Stimulated activated effector memory CD8-positive, alpha-beta T cell treated with anti-CD3 and anti-CD28 coated beads, Interleukin-12 subunit alpha, Interleukin-12 subunit beta, amount 100 ng/mL, for 72 hours (primary cell): Measurements from ENCODE around the gene TPD52L2.
"Not testable (repeated sequence)": the region's sequence is repeated elsewhere in the genome, so short reads cannot be mapped to it uniquely, and the experiment has no call there.

Experiments
- ATAC-seq: fragments of 150-1000 bp; cut with Tn5 transposase; 2 replicates; pipeline ENCODE4 v1.10.0; 2021
- DNase-seq, 2 donors: peaks; one replicate each; pipeline ENCODE4 v3.0.0; 2021 to 2022; ENCODE audit warnings: low spot score in 2 of 2
- H3K27ac Mint-ChIP-seq: one replicate; pipeline ENCODE4 v1.8.0; 2022; ENCODE audit warnings: mild to moderate bottlenecking, mixed read lengths
- H3K36me3 Mint-ChIP-seq: one replicate; pipeline ENCODE4 v1.8.0; 2022; ENCODE audit warnings: mild to moderate bottlenecking, mixed read lengths
- H3K4me1 Mint-ChIP-seq: one replicate; pipeline ENCODE4 v1.8.0; 2022; ENCODE audit warnings: mixed read lengths
- H3K4me3 Mint-ChIP-seq: one replicate; pipeline ENCODE4 v1.8.0; 2022; ENCODE audit warnings: mild to moderate bottlenecking, mixed read lengths
- H3K9me3 Mint-ChIP-seq: one replicate; pipeline ENCODE4 v1.8.0; 2022; ENCODE audit warnings: mixed read lengths

Gene TPD52L2

DNA sequence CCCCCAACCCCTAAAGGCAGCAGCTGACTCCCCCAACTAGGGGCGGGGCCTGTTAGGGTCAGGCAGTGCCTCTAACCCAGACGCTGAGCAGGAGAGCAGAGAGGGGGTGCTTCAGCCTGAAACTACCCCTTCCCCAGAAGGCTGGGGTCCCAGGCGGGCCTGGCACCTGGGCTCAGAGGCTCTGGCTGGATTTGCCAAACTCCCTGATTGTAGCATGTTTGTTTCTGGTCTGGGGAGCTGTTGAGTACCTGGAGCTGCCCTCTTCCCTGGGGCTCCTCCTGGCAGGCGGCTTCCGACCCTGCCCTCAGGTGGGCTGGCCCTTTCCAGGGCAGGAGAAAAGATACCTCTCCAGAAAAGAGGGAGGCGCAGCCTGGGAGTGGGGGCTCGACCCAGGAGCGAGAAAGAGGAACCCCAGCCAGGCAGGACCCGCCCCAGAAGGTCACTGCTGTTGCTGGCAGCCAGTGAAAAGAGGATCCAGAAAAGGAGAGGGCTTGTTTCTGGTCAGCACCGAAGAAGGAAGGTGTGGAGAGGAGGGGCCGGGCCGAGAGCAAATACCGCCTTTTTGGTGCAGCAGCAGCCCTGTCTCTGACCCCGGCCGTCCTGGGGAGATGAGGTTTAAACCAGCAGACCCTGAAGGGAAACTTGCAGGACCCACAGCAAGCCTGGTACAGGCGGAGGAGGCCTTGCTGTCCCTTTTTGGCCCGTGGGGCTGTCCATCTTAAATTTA, 4.6 kb upstream of the TPD52L2 start:
- H3K36me3 Mint-ChIP-seq: peaks cover 47% of the 10 kb centered on the region
- no peak overlapping the region for H3K27ac Mint-ChIP-seq
- ATAC-seq (no peak), DNase-seq (no peak)
- peaks cover 42% of the 10 kb centered on the region for H3K4me1 Mint-ChIP-seq
- H3K9me3 Mint-ChIP-seq: no peaks in the 10 kb centered on the region
- no peak overlapping the region for H3K4me3 Mint-ChIP-seq

DNA sequence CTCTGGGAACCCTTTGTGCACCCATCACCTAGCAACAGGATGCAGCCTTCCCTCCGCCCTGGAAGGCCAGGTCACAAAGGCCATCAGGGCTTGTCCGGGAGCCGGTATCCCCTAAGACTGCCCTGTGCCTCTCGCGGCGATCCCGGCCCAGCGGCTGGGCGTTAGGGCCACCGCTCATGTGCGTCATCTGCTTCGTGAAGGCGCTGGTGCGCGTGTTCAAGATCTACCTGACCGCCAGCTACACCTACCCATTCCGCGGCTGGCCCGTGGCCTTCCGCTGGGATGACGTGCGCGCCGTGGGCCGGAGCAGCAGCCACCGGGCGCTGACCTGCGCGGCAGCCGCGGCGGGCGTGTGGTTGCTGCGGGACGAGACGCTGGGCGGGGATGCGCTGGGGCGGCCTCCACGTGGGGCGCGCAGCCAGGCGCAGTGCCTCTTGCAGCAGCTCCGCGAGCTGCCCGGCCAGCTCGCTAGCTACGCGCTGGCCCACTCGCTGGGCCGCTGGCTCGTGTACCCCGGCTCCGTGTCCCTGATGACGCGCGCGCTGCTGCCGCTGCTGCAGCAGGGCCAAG, 3.6 kb upstream of the TPD52L2 start, which contains the start of gene ABHD16B:
Gene ABHD16B (plus strand): TSS at position 134 of the 570 bp plus-strand sequence. CDS start 43 bp downstream, at position 177.
- Mint-ChIP-seq H3K36me3 (peaks cover 45% of the 10 kb centered on the region), H3K27ac (no peak within 1 kb of the TSS), H3K4me3 (no peak within 1 kb of the TSS), H3K4me1 (peaks cover 50% of the 10 kb centered on the region), H3K9me3 (no peaks in the 10 kb centered on the region)
- DNase-seq (no peak), ATAC-seq (no peak)

DNA sequence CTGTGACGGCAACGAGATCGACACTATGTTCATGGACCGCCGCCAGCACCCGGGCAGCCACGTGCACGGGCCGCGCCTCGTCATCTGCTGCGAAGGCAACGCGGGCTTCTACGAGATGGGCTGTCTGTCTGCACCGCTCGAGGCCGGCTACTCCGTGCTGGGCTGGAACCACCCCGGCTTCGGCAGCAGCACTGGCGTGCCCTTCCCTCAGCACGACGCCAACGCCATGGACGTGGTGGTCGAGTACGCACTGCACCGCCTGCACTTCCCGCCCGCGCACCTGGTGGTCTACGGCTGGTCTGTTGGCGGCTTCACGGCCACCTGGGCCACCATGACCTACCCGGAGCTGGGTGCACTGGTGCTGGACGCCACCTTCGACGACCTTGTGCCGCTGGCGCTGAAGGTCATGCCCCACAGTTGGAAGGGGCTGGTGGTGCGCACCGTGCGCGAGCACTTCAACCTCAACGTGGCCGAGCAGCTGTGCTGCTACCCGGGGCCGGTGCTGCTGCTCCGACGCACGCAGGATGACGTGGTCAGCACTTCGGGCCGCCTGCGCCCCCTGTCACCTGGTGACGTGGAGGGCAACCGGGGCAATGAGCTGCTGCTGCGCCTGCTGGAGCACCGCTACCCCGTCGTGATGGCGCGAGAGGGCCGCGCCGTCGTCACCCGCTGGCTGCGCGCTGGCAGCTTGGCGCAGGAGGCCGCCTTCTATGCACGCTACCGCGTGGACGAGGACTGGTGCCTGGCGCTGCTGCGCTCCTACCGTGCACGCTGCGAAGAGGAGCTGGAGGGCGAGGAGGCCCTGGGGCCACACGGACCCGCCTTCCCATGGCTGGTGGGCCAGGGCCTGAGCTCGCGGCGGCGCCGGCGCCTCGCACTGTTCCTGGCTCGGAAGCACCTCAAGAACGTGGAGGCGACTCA, 2.8 kb upstream of the TPD52L2 start:
- DNase-seq (no peak), ATAC-seq (no peak)
- H3K9me3 Mint-ChIP-seq: no peaks in the 10 kb centered on the region
- peaks cover 50% of the 10 kb centered on the region for H3K4me1 Mint-ChIP-seq
- H3K27ac Mint-ChIP-seq: no peak overlapping the region
- H3K36me3 Mint-ChIP-seq: peaks cover 39% of the 10 kb centered on the region
- no peak overlapping the region for H3K4me3 Mint-ChIP-seq

DNA sequence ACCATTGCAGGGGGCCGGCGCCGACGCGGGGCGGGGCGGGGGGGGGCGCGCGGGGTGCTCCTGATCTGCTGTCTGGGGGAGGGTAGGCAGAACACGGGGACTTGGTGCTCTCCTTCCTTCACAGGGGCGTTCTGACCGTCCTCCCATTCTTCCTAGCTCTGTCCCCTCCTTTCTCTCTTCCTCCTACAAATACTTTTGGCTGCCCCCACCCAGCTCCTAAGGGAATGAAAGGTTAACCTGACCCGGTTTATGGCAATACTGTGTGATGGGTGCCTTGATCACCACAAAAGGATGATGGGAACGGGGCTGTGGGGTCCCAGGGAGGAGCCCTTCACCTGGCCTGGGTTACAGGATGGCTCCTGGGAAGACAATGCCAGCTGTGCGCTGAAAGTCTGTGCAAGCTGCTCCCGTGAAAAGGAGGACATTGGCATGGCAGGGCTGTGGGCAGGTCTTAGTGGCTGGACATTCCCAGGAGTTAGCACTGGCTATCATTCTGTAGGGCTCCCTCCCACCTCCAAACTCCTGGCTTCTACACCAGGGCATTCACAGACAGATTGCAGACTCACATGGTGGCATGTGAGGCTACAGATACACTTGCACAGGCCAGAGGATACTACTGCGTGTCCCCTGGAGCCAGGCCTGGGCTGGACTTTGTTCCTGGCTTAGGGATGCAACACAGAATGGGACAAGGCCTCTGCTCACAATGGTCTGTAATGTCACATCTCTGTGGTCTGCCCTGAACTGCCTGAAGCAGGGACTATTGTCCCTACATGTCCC, 1.9 kb upstream of the TPD52L2 start:
- Mint-ChIP-seq H3K36me3 (peaks cover 48% of the 10 kb centered on the region), H3K9me3 (no peaks in the 10 kb centered on the region)
- ATAC-seq: no peak

DNA sequence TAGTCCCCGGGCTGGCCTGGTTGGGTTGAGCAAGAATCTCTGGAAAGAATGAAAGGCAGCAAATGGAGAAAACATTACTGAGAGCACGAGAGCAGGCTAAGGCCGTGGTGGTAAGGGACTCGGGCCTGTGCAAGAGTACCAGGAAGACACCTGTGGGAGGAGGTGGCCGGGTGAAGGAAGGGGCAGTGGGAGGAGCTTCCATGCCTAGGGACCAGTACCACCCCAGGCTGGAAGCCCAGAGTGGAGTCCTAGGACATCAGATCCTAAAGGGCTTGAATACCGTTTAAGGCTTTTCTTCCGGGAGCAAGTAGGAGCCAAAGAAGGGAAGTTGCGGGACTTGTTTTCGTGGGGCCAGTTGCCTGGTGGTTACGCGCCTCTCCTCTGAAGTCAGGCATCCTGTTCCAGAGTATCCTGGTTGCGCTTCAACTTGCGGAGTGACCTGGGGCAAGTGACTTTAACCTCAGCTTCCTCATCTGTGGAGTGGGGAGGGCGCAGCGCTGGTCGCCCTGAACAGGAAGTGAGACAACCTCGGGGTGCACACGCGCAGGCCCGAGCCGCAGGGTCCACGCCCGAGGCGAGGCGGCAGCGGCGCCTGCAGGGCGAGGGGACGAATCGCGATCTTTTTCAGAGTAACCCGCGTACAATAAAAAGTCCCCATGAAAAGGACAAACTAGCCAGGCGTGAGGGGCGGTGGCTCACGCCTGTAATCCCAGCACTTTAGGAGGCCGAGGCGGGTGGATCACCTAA, 1.1 kb upstream of the TPD52L2 start:
- DNase-seq (peak; percentile 56 to 80), ATAC-seq (peak; percentile 79)
- H3K27ac Mint-ChIP-seq: peak overlapping the region; percentile 93
- no peaks in the 10 kb centered on the region for H3K9me3 Mint-ChIP-seq
- H3K4me1 Mint-ChIP-seq: peaks cover 41% of the 10 kb centered on the region
- H3K36me3 Mint-ChIP-seq: peaks cover 56% of the 10 kb centered on the region
- H3K4me3 Mint-ChIP-seq: peak overlapping the region; percentile 79

More for the DNA sequence above, 1.9 kb upstream of the TPD52L2 start:
- peak overlapping the region; percentile 93 for H3K27ac Mint-ChIP-seq
- H3K4me1 Mint-ChIP-seq: peaks cover 46% of the 10 kb centered on the region
- no peak for DNase-seq
- peak overlapping the region; percentile 79 for H3K4me3 Mint-ChIP-seq

DNA sequence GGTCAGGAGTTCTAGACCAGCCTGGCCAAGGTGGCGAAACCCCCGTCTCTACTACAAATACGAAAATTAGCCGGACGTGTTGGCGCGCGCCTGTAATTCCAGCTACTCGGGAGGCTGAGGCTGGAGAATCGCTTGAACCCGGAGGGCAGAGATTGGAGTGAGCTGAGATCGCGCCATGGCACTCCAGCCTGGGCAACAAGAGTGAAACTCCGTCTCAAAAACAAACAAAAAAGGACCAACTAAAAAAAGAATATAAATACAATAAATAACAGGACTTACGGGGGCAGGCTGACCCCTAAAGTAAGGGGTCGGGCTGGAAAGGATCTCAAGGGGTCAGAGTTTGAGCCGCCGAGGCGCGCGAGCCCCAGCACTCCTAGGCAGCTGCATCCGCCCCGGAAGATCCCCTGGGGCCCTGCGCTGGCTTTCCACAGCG, 509 bp upstream of the TPD52L2 start:
- Mint-ChIP-seq H3K4me3 (peak overlapping the region; percentile 79), H3K9me3 (no peaks in the 10 kb centered on the region), H3K36me3 (peaks cover 62% of the 10 kb centered on the region), H3K4me1 (peaks cover 35% of the 10 kb centered on the region), H3K27ac (peak overlapping the region; percentile 93)
- ATAC-seq (no peak), DNase-seq (no peak)

DNA sequence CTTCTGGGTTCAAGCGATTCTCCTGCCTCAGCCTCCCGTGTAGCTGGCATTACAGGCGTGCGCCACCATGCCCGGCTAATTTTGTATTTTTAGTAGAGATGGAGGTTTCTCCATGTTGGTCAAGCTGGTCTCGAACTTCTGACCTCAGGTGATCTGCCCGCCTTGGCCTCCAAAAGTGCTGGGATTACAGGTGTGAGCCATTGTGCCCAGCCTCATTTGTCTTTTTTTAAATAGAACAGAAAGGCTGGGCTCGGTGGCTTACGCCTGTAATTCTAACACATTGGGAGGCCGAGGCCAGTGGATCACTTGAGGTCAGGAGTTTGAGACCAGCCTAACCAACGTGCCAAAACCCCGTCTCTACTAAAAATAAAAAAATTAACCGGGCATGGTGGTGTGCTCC, 2.0 kb downstream of the TPD52L2 start:
- H3K27ac Mint-ChIP-seq, H3K9me3 Mint-ChIP-seq, DNase-seq, ATAC-seq: not testable (repeated sequence)
- peaks cover 27% of the 10 kb centered on the region for H3K4me1 Mint-ChIP-seq
- peak overlapping the region; percentile 79 for H3K4me3 Mint-ChIP-seq
- peaks cover 76% of the 10 kb centered on the region for H3K36me3 Mint-ChIP-seq

DNA sequence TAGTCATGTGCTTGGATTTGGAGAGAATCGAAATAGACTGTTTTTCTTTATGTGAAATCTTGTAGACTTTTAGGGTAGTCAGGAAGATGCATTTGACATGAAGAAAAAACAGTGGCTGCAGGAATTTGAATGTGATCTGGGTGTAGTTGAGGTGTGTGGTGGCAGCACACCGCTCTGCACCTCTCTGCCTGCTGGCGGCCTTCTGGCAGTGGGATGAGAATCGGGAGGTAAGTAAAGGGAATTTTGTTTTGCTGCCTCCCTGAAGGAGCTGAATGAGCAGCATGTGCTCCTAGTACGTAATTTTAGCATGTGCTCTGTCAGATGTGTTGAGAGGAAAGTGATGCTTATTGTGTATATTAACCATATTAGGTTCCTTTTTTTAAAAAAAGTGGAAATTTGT, 3.2 kb downstream of the TPD52L2 start:
- Mint-ChIP-seq H3K36me3 (peaks cover 82% of the 10 kb centered on the region), H3K9me3 (no peaks in the 10 kb centered on the region), H3K27ac (peak overlapping the region; percentile 8), H3K4me3 (no peak overlapping the region), H3K4me1 (peaks cover 24% of the 10 kb centered on the region)
- DNase-seq: no peak
- ATAC-seq: no peak

DNA sequence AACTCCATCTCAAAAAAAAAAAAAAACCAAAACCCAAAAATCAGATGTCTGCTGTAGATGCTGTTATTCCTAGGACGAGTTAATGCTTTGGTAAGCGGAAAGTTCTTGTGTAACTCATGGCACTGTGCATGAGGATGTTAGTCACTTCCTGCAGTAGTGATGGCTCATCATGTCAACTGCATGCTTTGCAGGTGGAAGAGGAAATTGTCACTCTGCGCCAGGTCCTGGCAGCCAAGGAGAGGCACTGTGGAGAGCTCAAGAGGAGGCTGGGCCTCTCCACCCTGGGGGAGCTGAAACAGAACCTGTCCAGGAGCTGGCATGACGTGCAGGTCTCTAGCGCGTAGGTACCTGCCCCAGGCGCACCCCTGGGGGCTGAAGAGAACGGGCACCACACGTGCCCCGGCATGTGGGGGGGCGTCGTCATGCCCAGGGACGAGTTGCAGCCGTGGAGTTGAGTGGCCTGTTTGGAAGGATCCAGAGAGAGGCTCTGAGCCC, 8.5 kb downstream of the TPD52L2 start:
- peak; percentile 98 for ATAC-seq
- Mint-ChIP-seq H3K36me3 (peaks cover 97% of the 10 kb centered on the region), H3K27ac (peak overlapping the region; percentile 89), H3K4me1 (peaks cover 16% of the 10 kb centered on the region), H3K4me3 (peak overlapping the region; percentile 50), H3K9me3 (no peaks in the 10 kb centered on the region)
- no peak for DNase-seq

DNA sequence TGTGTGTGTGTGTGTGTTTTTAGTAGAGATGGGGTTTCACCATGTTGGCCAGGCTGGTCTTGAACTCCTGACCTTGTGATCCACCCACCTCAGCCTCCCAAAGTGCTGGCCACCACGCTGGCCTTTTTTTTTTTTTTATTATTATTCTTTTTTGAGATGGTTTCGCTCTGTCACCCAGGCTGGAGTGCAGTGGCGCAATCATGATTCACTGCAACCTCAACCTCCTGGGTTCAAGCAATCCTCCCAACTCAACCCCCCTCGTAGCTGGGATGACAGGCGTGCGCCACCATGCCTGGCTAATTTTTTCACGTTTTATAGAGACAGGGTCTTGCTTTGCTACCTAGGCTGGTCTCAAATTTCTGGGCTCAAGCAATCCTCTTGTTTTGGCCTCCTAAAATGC, 9.2 kb downstream of the TPD52L2 start:
- peaks cover 16% of the 10 kb centered on the region for H3K4me1 Mint-ChIP-seq
- not testable (repeated sequence) for DNase-seq, ATAC-seq, H3K27ac Mint-ChIP-seq, H3K9me3 Mint-ChIP-seq, H3K4me3 Mint-ChIP-seq
- peaks cover 90% of the 10 kb centered on the region for H3K36me3 Mint-ChIP-seq

DNA sequence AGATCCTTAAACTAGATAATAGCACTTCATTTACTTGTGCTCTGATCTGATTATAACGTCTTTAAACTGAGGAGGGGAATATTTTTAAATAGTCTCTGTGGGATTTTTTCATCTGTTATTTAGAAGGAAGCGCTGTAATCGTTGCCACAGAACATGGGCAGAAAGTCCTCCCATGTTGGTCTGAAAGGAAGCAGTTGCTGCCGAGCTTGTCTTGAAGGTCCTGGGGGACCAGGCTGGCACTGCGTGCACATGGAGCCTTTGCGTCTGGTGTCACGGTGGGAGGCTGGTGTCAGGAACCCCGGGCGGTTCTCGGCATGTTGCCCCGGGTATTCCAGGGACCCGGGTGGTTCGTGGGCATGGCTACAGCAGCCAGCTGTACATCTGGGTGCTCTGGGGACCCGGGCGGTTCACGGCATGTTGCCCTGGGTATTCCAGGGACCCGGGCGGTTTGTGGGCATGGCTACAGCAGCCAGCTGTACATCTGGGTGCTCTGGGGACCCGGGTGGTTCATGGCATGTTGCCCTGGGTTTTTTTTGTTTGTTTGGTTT, 11.5 kb downstream of the TPD52L2 start:
- Mint-ChIP-seq H3K27ac (peak overlapping the region; percentile 35), H3K36me3 (peaks cover 75% of the 10 kb centered on the region), H3K4me3 (no peak overlapping the region), H3K9me3 (no peaks in the 10 kb centered on the region), H3K4me1 (peaks cover 16% of the 10 kb centered on the region)
- no peak for DNase-seq
- ATAC-seq: no peak

DNA sequence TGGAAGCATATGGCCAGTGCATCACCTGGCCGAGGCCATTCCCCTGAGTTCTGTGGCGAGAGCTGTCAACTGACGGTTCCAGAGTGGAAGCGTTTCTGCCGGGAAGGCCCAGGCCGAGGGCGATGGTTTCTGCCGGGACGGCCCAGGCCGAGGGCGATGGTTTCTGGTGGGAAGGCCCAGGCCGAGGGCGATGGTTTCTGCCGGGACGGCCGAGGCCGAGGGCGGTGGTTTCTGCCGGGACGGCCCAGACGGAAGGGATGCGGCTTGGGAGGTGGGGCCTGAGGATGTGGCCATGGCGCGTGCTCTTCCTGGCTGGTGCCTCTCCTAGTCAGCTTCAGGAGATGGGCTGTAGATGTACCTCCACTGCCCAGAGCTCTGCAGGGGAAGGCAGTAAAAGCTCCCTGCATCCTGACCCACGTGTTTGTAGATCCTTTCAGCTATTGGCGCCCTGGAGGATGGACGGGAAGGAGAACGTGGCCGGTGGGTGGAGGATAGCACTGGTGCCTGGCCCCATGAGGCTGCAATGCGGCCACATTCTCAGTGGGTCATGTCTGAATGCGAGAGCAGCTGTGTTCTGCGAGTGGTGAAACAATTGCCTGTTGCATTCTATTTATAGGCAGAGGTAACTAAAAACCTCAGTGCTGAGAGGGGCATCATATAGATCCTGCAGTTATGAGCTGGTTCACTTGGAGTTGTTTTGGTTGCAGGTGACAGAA, 12.8 kb downstream of the TPD52L2 start:
- H3K4me3 Mint-ChIP-seq: no peak overlapping the region
- no peak overlapping the region for H3K27ac Mint-ChIP-seq
- H3K36me3 Mint-ChIP-seq: peaks cover 75% of the 10 kb centered on the region
- ATAC-seq (no peak), DNase-seq (no peak)
- H3K9me3 Mint-ChIP-seq: no peaks in the 10 kb centered on the region
- peaks cover 16% of the 10 kb centered on the region for H3K4me1 Mint-ChIP-seq

DNA sequence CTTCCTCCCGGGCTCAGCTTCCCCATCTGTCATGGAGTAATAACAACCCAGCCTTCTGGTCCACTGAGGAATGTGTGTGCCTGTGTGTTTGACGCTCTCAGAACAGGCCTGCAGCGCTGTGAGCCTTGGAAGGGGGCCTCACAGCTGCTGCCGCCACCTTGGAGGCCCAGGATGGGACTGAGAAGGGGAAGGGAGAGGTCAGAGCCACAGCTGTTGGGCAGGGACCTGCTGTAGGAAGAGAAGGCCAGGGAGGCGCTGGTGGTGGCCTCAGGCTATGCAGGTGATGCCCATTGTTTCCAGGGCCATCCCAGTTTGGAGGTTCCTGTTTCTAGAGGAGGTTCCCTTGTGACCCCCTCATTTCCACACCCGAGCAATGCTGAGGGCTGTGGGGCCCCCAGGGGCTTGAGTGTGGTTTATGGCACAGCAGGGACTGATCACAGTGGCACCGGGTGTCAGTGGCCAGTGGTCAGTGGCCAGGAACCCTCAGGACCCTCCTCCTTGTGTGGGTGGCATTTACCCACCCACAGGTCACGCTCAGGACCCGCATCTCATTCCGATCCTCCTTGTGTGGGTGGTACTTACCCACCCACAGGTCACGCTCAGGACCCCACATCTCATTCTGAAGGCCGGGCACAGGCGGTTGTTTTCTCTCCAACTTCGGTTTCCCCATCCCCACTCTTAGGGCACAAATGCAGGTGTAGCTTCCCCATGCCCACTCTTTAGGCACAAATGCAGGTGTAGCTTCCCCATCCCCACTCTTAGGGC, 14.0 kb downstream of the TPD52L2 start:
- DNase-seq: no peak
- ATAC-seq: no peak
- Mint-ChIP-seq H3K4me3 (no peak overlapping the region), H3K4me1 (peaks cover 9% of the 10 kb centered on the region), H3K36me3 (peaks cover 71% of the 10 kb centered on the region), H3K27ac (no peak overlapping the region), H3K9me3 (no peaks in the 10 kb centered on the region)
